DND-41 (cell line): Measurements from ENCODE around the gene PTDSS2.

Experiments used
- CTCF ChIP-seq: IDR thresholded peaks from 2 replicates; pipeline ENCODE4 v1.5.1; 2012; ENCODE audit warnings: borderline replicate concordance, low read length, moderate library complexity, mild to moderate bottlenecking; ENCODE audit not compliant: poor library complexity, severe bottlenecking; ENCODE audit errors: extremely low read depth
- EZH2 ChIP-seq: IDR thresholded peaks from 3 replicates; pipeline ENCODE4 v1.6.1; 2012; ENCODE audit warnings: borderline replicate concordance, low read depth, mild to moderate bottlenecking, moderate library complexity, low read length, inconsistent platforms; ENCODE audit not compliant: severe bottlenecking

- TF ChIP-seq CTCF (no peak), EZH2 (no peak)
Observed at GRCh38 chr11:405323-405953, 44.6 kb upstream of the PTDSS2 start.
